GM19397 (cell line): ENCODE measurements around the gene C6orf89.
"Not testable (repeated sequence)": the region's sequence is repeated elsewhere in the genome, so short reads cannot be mapped to it uniquely, and the experiment has no call there.

Experiments used
- ATAC-seq: cut with Tn5 transposase; IDR thresholded peaks from one replicate; pipeline ENCODE4 v1.9.1; 2021; ENCODE audit warnings: mild to moderate bottlenecking, moderate library complexity; ENCODE audit not compliant: unreplicated experiment

Gene C6orf89

DNA sequence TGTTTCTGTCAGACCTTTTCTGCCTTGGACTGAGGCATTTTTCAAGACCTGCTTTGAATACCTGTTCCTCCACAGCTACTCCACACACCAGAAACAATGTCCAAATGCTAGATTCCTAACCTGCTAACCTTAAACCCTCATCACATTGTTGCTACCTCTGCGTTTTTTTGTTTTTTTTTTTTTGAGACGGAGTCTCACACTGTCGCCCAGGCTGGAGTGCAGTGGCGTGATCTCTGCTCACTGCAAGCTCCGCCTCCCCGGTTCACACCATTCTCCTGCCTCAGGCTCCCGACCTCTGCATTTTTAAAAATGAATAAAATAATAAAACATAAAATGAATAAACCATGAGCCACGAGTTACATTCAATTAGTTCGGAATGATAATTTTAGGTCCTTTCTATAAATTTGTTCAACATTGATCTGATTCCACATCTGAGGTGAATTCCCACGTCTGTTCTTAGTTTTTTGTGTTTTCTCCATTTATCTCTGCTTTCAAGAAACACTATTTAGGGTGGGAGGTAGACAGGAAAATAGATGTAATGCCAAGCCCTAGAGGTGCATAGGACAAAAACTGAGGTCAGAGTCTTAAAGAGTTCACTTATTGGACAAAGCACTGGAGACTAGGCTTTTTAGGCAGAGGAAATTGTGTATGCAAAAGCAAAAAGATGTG is 1.3 kb downstream of the C6orf89 start:
- ATAC-seq, result no peak

DNA sequence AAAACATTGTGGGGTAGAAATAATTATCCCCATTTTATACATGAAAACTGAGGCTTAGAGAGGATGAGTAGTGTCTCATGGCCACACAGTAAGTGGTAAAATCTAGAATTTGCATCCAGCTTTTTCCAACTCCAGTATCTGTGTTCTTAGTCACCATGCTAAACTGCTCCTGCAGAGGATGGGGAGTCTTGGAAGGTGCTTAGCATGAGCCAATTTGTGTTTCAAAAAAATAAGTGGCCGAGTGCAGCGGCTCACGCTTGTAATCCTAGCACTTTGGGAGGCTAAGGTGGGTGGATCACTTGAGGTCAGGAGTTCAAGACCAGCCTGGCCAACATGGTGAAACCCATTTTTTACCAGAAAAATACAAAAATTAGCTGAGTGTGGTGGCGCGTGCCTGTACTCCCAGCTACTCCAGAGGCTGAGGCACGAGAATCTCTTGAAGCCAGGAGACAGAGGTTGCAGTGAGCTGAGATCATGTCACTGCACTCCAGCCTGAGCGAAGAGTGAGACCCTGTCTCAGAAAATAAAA is 2.4 kb downstream of the C6orf89 start:
- ATAC-seq, result no peak

DNA sequence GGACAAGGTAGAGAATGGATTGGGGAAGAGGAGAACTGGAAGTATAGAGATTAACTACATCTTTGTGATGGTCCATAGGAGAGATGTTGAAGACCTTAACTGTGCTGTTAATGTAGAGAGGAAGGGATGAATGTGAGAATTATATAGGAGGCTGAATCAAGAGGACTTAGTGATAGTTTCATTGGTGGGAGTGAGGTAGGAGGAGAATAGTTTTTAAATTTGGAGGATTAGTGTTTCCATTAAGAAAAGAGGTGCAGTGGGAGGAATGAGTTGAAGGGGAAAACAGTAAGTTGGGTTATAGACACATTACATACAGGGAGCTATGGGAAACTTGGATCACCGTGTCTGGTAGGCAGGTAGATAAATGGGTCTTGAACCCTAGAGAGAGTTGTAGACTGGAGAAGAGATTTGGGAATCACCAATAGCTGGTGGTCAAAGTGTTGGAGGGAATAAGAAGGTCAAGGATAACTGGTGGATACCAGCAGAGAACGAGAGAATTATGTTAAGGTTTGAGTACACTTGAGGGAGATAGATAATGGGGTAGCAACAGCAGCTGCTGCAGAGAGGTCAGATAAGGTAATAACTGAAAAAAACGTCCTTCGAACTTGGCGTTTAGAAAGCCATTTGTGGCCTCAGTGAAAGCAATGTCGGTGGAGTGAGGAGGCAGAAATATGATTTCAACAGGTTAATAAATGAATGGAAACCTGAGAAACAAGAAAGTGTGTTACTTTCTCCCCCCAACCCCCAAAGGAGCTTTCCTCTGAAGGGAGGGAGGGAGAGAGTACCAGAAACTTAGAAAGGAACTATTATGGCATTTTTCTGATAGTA is 3.1 kb downstream of the C6orf89 start:
- no peak for ATAC-seq

DNA sequence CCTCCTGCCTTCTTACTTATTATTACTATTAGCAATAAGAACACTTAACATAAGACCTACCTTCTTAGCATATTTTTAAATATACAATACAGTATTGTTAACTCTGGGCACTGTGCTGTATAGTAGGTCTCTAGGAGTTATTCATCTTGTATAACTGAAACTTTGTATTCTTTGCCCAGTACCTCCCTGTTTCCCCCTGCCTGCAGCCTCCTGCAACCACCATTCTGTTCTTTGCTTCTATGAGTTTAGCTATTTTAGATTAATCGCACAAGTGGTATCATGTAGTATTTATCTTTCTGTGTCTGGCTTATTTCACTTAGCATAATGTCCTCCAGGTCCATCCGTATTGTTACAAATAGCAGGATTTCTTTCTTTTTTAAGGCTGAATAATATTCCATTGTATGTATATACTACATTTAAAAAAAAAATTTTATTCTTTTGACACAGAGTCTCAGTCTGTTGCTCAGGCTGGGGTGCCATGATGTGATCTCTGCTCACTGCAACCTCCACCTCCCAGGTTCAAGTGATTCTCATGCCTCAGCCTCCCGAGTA is 4.4 kb downstream of the C6orf89 start:
- ATAC-seq, result no peak

DNA sequence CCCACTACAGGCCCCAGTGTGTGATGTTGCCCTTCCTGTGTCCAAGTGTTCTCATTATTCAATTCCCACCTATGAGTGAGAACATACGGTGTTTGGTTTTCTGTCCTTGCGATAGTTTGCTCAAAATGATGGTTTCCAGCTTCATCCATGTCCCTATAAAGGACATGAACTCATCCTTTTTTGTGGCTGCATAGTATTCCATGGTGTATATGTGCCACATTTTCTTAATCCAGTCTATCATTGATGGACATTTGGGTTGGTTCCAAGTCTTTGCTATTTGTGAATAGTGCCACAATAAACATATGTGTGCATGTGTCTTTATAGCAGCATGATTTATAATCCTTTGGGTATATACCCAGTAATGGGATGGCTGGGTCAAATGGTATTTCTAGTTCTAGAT is 5.4 kb downstream of the C6orf89 start:
- not testable (repeated sequence) for ATAC-seq

GRCh38 chr6:36893976-36894932 is 8.5 kb downstream of the C6orf89 start:
- ATAC-seq, result no peak

DNA sequence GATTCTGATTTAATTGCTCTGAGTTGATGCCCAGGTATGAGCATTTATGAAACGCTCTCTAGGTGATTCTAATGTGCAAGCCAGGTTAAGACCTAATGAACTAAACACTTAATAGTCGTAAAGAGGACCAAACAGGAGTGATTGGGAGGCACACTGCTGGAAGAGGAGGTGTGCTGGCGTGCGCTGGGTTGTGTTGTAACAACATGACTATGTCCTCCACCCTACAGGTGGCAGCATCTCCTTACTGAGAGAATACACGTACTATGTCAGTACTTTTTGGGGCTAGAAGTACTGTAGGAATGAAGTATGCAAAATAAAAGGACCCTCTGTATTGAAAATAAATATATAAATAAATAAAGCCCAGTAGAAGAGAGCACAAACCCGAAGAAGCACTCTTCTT is 11.9 kb downstream of the C6orf89 start:
- ATAC-seq, result no peak

DNA sequence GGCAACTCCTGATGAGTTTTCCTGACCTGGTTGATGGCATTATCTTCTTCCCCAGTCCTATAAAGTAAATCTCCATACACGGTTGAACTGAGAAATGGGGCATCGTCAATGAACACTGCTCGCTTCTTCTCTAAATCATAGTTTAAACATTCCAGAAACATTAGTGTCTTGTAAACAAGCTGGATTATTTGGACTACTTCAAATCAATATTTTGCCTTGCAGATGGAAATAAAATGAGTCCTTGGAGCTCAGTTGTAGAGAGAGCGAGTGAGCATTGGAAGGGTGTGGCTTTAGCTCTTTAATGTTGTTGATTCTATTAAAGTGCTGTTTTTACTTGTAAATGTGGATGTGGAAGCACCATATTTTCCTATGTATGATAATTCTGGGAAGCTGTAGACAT is 18.4 kb downstream of the C6orf89 start:
- no peak for ATAC-seq

DNA sequence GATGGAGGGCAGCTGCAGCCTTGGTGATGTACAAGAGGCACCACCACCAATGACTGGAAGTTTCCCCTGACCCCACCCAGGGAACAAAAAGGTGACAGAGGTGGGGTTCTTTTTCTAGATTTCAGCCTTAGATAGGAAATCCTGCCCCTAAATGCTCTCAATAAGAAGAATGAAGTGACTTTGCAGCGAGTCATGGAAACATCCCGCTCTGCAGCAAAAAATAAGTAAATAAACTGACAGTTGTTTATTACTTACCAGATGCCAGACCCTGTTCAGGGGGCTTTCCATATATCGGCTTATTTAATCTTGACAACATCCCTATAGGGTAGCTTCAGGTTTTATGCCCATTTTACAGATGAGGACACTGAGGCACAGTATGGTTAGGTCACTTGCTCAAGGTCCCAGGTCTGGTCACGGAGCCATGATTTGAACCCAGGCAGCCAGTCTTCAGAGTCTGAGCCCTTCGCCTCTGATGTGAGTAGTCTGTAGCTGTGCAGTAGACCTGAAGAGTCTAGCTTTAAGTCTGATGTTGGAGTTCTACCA is 19.2 kb downstream of the C6orf89 start:
- no peak for ATAC-seq

GRCh38 chr6:36906539-36907325 is 21.0 kb downstream of the C6orf89 start:
- ATAC-seq, result no peak

DNA sequence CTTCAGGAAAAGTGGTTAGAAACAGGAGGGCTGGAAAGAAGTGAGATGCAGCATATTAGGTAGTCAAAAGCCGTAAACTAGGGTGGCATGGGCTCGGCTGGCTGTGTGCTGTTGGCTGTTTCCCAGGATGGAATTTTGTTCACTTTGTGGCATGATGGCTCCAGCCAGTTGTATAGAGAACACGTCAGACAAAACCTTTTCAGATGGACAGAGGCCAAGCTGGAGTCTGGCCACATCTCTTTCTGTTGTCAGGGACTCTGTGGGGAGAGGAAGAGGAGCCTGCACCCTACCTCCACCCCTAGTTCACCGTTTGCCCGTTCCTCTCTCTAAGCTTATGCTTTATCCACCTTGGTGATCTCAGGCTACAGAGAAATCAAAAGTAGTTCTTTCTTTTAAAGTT is 22.0 kb downstream of the C6orf89 start:
- ATAC-seq, result no peak

DNA sequence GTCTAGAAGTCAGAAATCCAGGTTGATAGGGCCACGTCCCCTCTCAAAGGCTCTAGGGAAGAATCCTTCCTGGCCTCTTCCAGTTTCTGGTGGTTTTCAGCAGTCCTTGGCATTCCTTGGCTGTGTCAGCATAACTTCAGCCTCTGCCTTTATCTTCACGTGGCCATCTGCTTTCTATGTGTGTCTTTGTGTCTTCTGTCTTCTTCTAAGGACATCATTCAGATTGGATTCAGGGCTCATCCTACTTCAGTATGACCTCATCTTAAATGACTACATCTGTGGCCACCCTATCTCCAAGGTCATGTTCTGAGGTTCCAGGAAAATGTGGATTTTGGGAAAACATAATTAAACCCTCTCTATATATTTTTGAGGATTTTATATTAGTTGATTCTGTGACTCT is 23.0 kb downstream of the C6orf89 start:
- ATAC-seq, result no peak

GRCh38 chr6:36912030-36912454 is 26.3 kb downstream of the C6orf89 start:
- ATAC-seq, result peak; percentile 21

DNA sequence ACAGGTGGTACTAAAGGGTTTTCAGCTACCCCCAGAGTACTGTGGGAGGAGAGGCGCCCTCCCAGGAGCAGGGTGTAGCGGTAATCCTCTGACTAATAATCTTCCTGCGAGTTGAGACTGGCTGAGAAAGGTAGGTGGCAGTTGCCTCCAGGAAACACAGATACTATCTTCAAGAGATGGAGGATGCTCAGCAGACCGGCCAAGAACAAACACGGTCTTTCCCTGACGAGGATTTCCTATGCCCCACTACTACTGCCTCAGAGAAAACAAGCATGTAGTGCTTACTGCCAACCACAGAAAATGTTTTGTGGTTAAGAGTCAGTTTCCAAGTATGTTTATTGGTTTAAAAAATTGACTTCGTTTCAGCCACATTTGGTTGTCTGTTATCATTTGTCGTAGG is 26.8 kb downstream of the C6orf89 start:
- ATAC-seq, result peak; percentile 84

GRCh38 chr6:36913082-36913481 is 27.3 kb downstream of the C6orf89 start:
- peak; percentile 13 for ATAC-seq

DNA sequence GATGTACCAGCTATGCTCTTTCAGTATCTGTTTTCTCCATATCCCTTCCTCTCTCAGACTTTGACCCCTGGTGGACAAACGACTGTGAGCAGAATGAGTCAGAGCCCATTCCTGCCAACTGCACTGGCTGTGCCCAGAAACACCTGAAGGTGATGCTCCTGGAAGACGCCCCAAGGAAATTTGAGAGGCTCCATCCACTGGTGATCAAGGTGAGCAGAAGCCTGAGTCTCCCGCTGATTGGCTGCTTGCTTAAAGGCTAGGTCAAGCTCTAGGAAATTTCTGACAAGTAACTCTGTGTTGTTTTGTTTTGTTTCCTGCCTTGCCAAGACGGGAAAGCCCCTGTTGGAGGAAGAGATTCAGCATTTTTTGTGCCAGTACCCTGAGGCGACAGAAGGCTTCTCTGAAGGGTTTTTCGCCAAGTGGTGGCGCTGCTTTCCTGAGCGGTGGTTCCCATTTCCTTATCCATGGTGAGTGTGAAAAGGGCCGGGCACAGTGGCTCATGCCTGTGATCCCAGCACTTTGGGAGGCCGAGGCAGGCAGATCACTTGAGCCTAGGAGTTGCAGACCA is 28.6 kb downstream of the C6orf89 start:
- no peak for ATAC-seq

GRCh38 chr6:36915599-36915998 is 29.8 kb downstream of the C6orf89 start:
- no peak for ATAC-seq

DNA sequence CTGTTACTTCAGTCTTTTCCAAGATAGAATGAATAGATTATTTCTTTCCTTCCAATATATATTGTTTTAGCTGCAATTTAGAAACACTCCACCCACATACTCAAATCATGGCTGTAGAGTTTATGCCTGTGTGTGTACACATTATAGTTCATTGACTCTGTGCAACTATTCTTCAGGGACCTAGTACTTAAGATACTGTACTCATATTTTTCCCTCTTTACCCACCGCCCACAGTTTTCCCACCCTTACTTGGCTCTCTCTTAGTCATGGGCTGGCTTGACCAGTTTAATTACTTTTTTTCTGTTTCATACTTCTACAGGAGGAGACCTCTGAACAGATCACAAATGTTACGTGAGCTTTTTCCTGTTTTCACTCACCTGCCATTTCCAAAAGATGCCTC is 30.4 kb downstream of the C6orf89 start:
- ATAC-seq, result no peak

DNA sequence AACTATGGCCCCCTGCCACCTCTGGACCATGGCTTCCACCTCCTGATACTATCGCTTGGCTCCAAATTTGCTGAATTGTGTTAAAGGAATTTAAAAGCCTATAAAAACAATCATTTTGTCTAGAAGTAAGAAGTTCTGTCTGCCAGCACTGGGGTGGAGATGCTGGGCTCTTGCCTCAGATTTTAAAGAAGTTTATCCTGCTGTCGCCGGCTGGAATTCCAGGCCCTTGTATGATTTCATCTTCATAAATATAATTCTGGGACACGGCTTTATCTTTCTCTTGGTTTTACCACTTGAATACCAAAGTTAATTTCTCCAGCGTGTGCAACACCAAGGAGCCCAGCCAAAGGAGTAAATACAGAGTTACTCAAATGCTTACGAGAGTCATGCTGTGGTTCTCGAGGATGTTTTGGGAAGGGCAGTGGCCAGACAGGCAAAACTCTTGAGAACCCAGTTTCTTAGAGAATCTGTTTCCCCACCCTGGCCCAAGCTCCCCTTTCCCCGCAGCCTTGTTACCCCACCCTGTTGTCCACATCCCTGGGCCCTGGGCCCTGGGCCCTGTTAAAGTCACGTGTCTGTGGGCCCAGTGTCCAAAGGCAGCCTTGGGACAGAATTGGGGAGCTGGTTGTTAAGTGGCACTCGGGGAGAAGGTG is 31.9 kb downstream of the C6orf89 start:
- no peak for ATAC-seq
